ENCODE data around the gene SEMA4B. TPM values are rescaled to one million over a fixed set of nuclear protein-coding genes. Genes with fewer than 3 reads are reported as not detected.

Gene SEMA4B, protein sequence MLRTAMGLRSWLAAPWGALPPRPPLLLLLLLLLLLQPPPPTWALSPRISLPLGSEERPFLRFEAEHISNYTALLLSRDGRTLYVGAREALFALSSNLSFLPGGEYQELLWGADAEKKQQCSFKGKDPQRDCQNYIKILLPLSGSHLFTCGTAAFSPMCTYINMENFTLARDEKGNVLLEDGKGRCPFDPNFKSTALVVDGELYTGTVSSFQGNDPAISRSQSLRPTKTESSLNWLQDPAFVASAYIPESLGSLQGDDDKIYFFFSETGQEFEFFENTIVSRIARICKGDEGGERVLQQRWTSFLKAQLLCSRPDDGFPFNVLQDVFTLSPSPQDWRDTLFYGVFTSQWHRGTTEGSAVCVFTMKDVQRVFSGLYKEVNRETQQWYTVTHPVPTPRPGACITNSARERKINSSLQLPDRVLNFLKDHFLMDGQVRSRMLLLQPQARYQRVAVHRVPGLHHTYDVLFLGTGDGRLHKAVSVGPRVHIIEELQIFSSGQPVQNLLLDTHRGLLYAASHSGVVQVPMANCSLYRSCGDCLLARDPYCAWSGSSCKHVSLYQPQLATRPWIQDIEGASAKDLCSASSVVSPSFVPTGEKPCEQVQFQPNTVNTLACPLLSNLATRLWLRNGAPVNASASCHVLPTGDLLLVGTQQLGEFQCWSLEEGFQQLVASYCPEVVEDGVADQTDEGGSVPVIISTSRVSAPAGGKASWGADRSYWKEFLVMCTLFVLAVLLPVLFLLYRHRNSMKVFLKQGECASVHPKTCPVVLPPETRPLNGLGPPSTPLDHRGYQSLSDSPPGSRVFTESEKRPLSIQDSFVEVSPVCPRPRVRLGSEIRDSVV
- total RNA-seq (2022): 38.6 and 46.4 TPM in 2 replicates
- Bru-seq, nascent RNA: percentile 63 among the genes with signal in this experiment
- BruChase-seq, experiment 1, labeled RNA remaining after a 6-hour chase: percentile 65 among the genes with signal in this experiment
- percentile 64 among the genes with signal in this experiment for BruChase-seq, experiment 2, labeled RNA remaining after a 2-hour chase
- long read RNA-seq, transcript SEMA4B-202 (14 exons, 3,807 nt): major isoform, 20 of 81 reads
- long read RNA-seq, transcript SEMA4B-201 (15 exons, 3,781 nt): minor isoform, 17 of 81 reads
- long read RNA-seq, partial matches to known transcripts: 36 of 81 reads
- long read RNA-seq, other reads (novel, unspliced or antisense): 8 of 81 reads

DNA sequence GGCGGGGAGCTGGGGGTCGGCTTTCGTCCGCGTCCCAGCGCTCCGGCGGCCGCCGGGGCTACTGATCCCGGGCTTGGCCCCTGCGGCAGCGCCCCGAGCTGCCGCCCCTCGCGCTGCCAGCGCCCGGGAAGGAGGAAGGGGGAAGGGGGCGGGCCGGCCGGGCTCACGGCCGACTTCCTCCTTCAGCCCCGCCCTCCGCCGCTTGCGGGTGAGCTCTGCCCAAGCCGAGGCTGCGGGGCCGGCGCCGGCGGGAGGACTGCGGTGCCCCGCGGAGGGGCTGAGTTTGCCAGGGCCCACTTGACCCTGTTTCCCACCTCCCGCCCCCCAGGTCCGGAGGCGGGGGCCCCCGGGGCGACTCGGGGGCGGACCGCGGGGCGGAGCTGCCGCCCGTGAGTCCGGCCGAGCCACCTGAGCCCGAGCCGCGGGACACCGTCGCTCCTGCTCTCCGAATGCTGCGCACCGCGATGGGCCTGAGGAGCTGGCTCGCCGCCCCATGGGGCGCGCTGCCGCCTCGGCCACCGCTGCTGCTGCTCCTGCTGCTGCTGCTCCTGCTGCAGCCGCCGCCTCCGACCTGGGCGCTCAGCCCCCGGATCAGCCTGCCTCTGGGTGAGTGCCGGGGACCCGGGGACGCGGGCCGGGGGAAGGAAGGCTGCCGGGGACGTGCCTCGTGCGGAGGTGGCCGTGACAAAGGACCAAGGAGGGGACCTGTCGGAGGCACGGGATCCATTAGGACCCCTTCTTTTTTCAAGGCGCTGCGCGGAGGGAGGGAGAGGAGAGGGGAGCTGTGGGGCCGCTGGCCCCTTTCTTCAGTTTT is at the start of gene SEMA4B:
Gene SEMA4B, plus strand, starts transcription at position 201 of the 814 bp plus-strand sequence. Its CDS starts 249 bp downstream, at position 450.
- ChIA-PET POLR2A (interaction anchor here (0.6 to 5.5 kb wide), 12 partner anchors 11 to 957 kb away, joined by 3 to 81 read pairs (median 4); partner anchors contain the start of genes CIB1, FANCI, GDPGP1 and IDH2), CTCF (interaction anchor here (0.5 to 2.4 kb wide), 8 partner anchors 10 to 58 kb away, joined by 3 to 7 read pairs (median 4); no protein-coding TSS in a partner anchor)
- Mint-ChIP-seq H3K4me1 (ENCODE audit: insufficient read depth, unreplicated experiment) (peaks cover 27% of the 10 kb centered on the region), H3K36me3 (ENCODE audit: insufficient read depth, unreplicated experiment) (peaks cover 26% of the 10 kb centered on the region), H3K4me3 (ENCODE audit: unreplicated experiment) (peak within 1 kb of the TSS; percentile 78), H3K27me3 (ENCODE audit: insufficient read depth, unreplicated experiment) (no peaks in the 10 kb centered on the region), H3K27ac (ENCODE audit: low read depth, unreplicated experiment) (no peak within 1 kb of the TSS), H3K9me3 (ENCODE audit: unreplicated experiment) (no peaks in the 10 kb centered on the region)
- intact Hi-C loops (cut with micrococcal nuclease): no loop called here
- TF ChIP-seq CTCF (IDR thresholded peaks at IDR 0.05; ENCODE audit: unreplicated experiment): no peak
- no TSS peak for BruUV-seq (replicated peaks)
- peak; percentile 51 for DNase-seq (ENCODE audit: unreplicated experiment)

DNA sequence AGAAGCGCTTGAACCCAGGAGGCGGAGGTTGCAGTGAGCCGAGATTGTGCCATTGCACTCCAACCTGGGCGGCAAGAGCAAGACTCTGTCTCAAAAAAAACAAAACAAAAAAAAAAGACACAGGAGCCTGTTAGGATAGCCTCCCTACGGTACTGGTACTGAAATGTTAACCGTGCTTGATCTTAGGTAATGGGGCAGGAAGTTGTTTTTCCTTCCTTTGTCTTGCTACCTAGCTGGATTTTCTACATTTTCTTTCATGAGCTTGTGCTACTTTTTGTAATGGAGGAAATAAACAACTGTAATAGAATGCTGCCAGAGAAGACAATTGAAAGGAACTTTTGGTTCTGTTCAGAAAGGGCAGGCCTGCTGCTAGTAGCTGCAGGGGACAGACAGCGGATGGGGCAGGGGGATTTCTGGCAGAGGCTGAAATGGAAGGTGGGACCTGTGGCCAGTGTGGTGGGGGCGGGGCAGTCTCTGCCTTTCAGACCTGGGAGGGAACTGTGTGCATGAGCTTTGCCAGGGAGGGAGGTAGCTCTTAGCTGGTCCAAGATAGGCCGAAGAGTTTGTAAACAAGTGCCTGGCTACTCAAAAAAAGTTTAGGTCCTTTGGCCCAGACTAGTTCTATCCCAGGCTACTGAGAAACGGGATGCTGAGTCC is 49.0 kb upstream of the SEMA4B start:
- DNase-seq (ENCODE audit: unreplicated experiment): no peak
- ChIA-PET POLR2A (interaction anchor here (0.7 to 1.3 kb wide), 2 partner anchors 10 to 79 kb away, joined by 3 to 4 read pairs; no protein-coding TSS in a partner anchor), CTCF (interaction anchor here (0.7 to 3.1 kb wide), 4 partner anchors 9 to 81 kb away, joined by 3 to 11 read pairs (median 5); partner anchors contain the start of genes CIB1 and GDPGP1)
- H3K4me3 Mint-ChIP-seq (ENCODE audit: unreplicated experiment): no peak overlapping the region
- no peaks in the 10 kb centered on the region for H3K36me3 Mint-ChIP-seq (ENCODE audit: insufficient read depth, unreplicated experiment)
- BruUV-seq (replicated peaks): no TSS peak
- no peak overlapping the region for H3K27ac Mint-ChIP-seq (ENCODE audit: low read depth, unreplicated experiment)
- no peaks in the 10 kb centered on the region for H3K9me3 Mint-ChIP-seq (ENCODE audit: unreplicated experiment)
- peaks cover 8% of the 10 kb centered on the region for H3K4me1 Mint-ChIP-seq (ENCODE audit: insufficient read depth, unreplicated experiment)
- intact Hi-C loops (cut with micrococcal nuclease): no loop called here
- H3K27me3 Mint-ChIP-seq (ENCODE audit: insufficient read depth, unreplicated experiment): no peaks in the 10 kb centered on the region
- TF ChIP-seq CTCF (IDR thresholded peaks at IDR 0.05; ENCODE audit: unreplicated experiment): no peak

DNA sequence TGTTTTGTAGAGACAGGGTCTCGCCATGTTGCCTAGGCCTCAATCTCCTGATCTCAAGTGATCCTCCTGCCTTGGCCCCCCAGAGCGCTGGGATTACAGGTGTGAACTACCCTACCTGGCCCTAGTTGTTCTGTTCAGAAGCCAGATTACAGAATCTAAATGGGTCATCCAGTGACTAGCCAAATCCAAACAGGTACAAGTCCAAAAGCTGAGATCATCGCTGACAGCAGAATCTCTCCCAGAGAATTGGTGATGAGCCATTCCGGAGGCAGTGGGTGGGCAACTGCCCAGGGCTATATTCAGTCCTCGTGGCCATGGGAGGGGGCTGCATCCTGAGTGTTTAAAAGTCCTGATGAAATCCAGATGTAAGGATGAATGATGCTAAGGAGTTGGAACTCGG is 47.5 kb upstream of the SEMA4B start:
- TF ChIP-seq CTCF (IDR thresholded peaks at IDR 0.05; ENCODE audit: unreplicated experiment): no peak
- H3K4me1 Mint-ChIP-seq (ENCODE audit: insufficient read depth, unreplicated experiment): peaks cover 22% of the 10 kb centered on the region
- POLR2A ChIA-PET: no interaction called here
- no peaks in the 10 kb centered on the region for H3K27me3 Mint-ChIP-seq (ENCODE audit: insufficient read depth, unreplicated experiment)
- CTCF ChIA-PET: interaction anchor here (0.6 to 3.1 kb wide), 8 partner anchors 10 to 272 kb away, joined by 3 to 11 read pairs (median 4); partner anchors contain the start of genes CIB1 and GDPGP1
- H3K36me3 Mint-ChIP-seq (ENCODE audit: insufficient read depth, unreplicated experiment): no peaks in the 10 kb centered on the region
- intact Hi-C loops (cut with micrococcal nuclease): no loop called here
- H3K9me3 Mint-ChIP-seq (ENCODE audit: unreplicated experiment): no peaks in the 10 kb centered on the region
- no peak overlapping the region for H3K4me3 Mint-ChIP-seq (ENCODE audit: unreplicated experiment)
- H3K27ac Mint-ChIP-seq (ENCODE audit: low read depth, unreplicated experiment): no peak overlapping the region
- BruUV-seq (replicated peaks): no TSS peak
- no peak for DNase-seq (ENCODE audit: unreplicated experiment)

Data from MCF 10A (cell line).